HEK293 (cell line): Measurements from ENCODE around the gene CTSF.

Experiments
- CTCF ChIA-PET: fragments of 350-600 bp; formaldehyde crosslinking; extraction: SDS; loops from one replicate; lab custom pipeline; 2021; ENCODE audit warnings: antibody characterized with exemption; lab: Yijun Ruan, JAX
- POLR2A ChIA-PET: fragments of 300-600 bp; formaldehyde crosslinking; extraction: SDS; loops from one replicate; lab custom pipeline; 2020; ENCODE audit warnings: antibody characterized with exemption, inconsistent platforms; lab: Yijun Ruan, JAX
- H3K27ac ChIP-seq: fragments of 200-500 bp; sonication (Bioruptor generic); 2 replicates; pipeline ENCODE4 v1.5.1; 2014; ENCODE audit warnings: low read depth, low read length, control low read depth, inconsistent platforms; ENCODE audit errors: extremely low read depth
- H3K36me3 ChIP-seq, 2 experiments: fragments of 200-500 bp in 1 of 2; sonication (Bioruptor generic) in 1 of 2; 1 replicate in 1 of 2; 2 replicates in 1 of 2; pipeline ENCODE4 v1.5.1; 2014 to 2017; ENCODE audit warnings: inconsistent platforms in 2 of 2, low read length in 2 of 2; ENCODE audit not compliant: control insufficient read depth in 2 of 2, insufficient read depth in 1 of 2
- H3K4me1 ChIP-seq: fragments of 200-500 bp; sonication (Bioruptor generic); 2 replicates; pipeline ENCODE4 v1.5.1; 2014; ENCODE audit warnings: mild to moderate bottlenecking, low read length, inconsistent platforms; ENCODE audit not compliant: control insufficient read depth, insufficient read depth
- H3K4me3 ChIP-seq: 2 replicates; pipeline ENCODE4 v1.5.1; 2011; ENCODE audit warnings: low read depth, mild to moderate bottlenecking, control low read depth, low read length, moderate library complexity
- H3K9me3 ChIP-seq: fragments of 200-500 bp; sonication (Bioruptor generic); 2 replicates; pipeline ENCODE4 v1.5.1; 2014; ENCODE audit warnings: low read depth, low read length, inconsistent platforms; ENCODE audit not compliant: control insufficient read depth, insufficient read depth
- AEBP2 ChIP-seq: fragments of 450-650 bp; formaldehyde crosslinking; IDR thresholded peaks from 2 replicates; pipeline ENCODE4 v1.5.1; 2016; ENCODE audit warnings: missing biosample characterization, missing genetic modification characterization, borderline replicate concordance
- PRDM10 ChIP-seq: fragments of 450-650 bp; formaldehyde crosslinking; IDR thresholded peaks from 2 replicates; pipeline ENCODE4 v1.5.1; 2016; ENCODE audit warnings: missing biosample characterization, missing genetic modification characterization
- REPIN1 ChIP-seq: fragments of 450-650 bp; formaldehyde crosslinking; IDR thresholded peaks from 2 replicates; pipeline ENCODE4 v1.5.1; 2017; ENCODE audit warnings: missing biosample characterization, missing genetic modification characterization, low read depth
- SCRT1 ChIP-seq: fragments of 450-650 bp; formaldehyde crosslinking; IDR thresholded peaks from 2 replicates; pipeline ENCODE4 v1.5.1; 2016; ENCODE audit warnings: missing biosample characterization, missing genetic modification characterization, borderline replicate concordance
- SP2 ChIP-seq: fragments of 450-650 bp; formaldehyde crosslinking; IDR thresholded peaks from 2 replicates; pipeline ENCODE4 v1.5.1; 2016; ENCODE audit warnings: missing biosample characterization, missing genetic modification characterization
- YY2 ChIP-seq: fragments of 450-650 bp; formaldehyde crosslinking; IDR thresholded peaks from 2 replicates; pipeline ENCODE4 v1.5.1; 2016; ENCODE audit warnings: missing biosample characterization, missing genetic modification characterization
- ZBTB49 ChIP-seq: fragments of 450-650 bp; formaldehyde crosslinking; IDR thresholded peaks from 2 replicates; pipeline ENCODE4 v1.5.1; 2016; ENCODE audit warnings: missing biosample characterization, missing genetic modification characterization, low read depth
- ZFP69B ChIP-seq: fragments of 450-650 bp; formaldehyde crosslinking; IDR thresholded peaks from 2 replicates; pipeline ENCODE4 v1.5.1; 2016; ENCODE audit warnings: missing biosample characterization, missing genetic modification characterization
- ZIC2 ChIP-seq: fragments of 450-650 bp; formaldehyde crosslinking; IDR thresholded peaks from 2 replicates; pipeline ENCODE4 v1.5.1; 2016; ENCODE audit warnings: missing biosample characterization, missing genetic modification characterization
- ZNF133 ChIP-seq: fragments of 450-650 bp; formaldehyde crosslinking; IDR thresholded peaks from 2 replicates; pipeline ENCODE4 v1.5.1; 2016; ENCODE audit warnings: missing biosample characterization, missing genetic modification characterization
- ZNF140 ChIP-seq: fragments of 450-650 bp; formaldehyde crosslinking; IDR thresholded peaks from 2 replicates; pipeline ENCODE4 v1.5.1; 2016; ENCODE audit warnings: missing biosample characterization, missing genetic modification characterization
- ZNF248 ChIP-seq: fragments of 450-650 bp; formaldehyde crosslinking; IDR thresholded peaks from 2 replicates; pipeline ENCODE4 v1.5.1; 2017; ENCODE audit warnings: missing biosample characterization, missing genetic modification characterization
- ZNF391 ChIP-seq: fragments of 450-650 bp; formaldehyde crosslinking; IDR thresholded peaks from 2 replicates; pipeline ENCODE4 v1.5.1; 2016; ENCODE audit warnings: low read depth, missing biosample characterization, missing genetic modification characterization, borderline replicate concordance
- ZNF473 ChIP-seq: fragments of 450-650 bp; formaldehyde crosslinking; IDR thresholded peaks from 2 replicates; pipeline ENCODE4 v1.5.1; 2017; ENCODE audit warnings: missing biosample characterization, missing genetic modification characterization
- ZNF514 ChIP-seq: fragments of 450-650 bp; formaldehyde crosslinking; IDR thresholded peaks from 2 replicates; pipeline ENCODE4 v1.5.1; 2016; ENCODE audit warnings: missing biosample characterization, missing genetic modification characterization
- ZNF610 ChIP-seq: fragments of 450-650 bp; formaldehyde crosslinking; IDR thresholded peaks from 2 replicates; pipeline ENCODE4 v1.5.1; 2016; ENCODE audit warnings: missing biosample characterization, missing genetic modification characterization, borderline replicate concordance
- ZNF629 ChIP-seq: fragments of 450-650 bp; formaldehyde crosslinking; IDR thresholded peaks from 2 replicates; pipeline ENCODE4 v1.5.1; 2017; ENCODE audit warnings: missing biosample characterization, missing genetic modification characterization
- ZNF645 ChIP-seq: fragments of 450-650 bp; formaldehyde crosslinking; IDR thresholded peaks from 2 replicates; pipeline ENCODE4; 2016; ENCODE audit warnings: missing biosample characterization, missing genetic modification characterization
- ZNF664 ChIP-seq: fragments of 450-650 bp; formaldehyde crosslinking; IDR thresholded peaks from 2 replicates; pipeline ENCODE4 v1.5.1; 2016; ENCODE audit warnings: missing biosample characterization, missing genetic modification characterization
- ZNF701 ChIP-seq: fragments of 450-650 bp; formaldehyde crosslinking; IDR thresholded peaks from 2 replicates; pipeline ENCODE4 v1.5.1; 2016; ENCODE audit warnings: missing biosample characterization, missing genetic modification characterization
- ZSCAN30 ChIP-seq: fragments of 450-650 bp; IDR thresholded peaks from 2 replicates; pipeline ENCODE4 v1.5.1; 2018; ENCODE audit warnings: missing biosample characterization, mild to moderate bottlenecking, missing genetic modification characterization, moderate library complexity

CTSF gene

GRCh38 chr11:66559866-66560676 lies 8.3 kb downstream of the CTSF start:
- no peak overlapping the region for H3K4me3 ChIP-seq
- H3K36me3 ChIP-seq, result no peaks in the 10 kb centered on the region
- CTCF ChIA-PET, result interaction anchor here (0.8 kb wide), 1 partner anchor 58 kb away, joined by 3 read pairs; no protein-coding TSS in a partner anchor
- POLR2A ChIA-PET, result interaction anchor here (1.1 kb wide), 2 partner anchors 14 to 56 kb away, joined by 3 to 5 read pairs; partner anchors contain the start of genes RBM14 and ZDHHC24
- H3K9me3 ChIP-seq, result no peaks in the 10 kb centered on the region
- H3K27ac ChIP-seq, result no peak overlapping the region
- TF ChIP-seq SP2 (tag by site-specific recombination), result no peak
- no peak for TF ChIP-seq ZFP69B (tag by site-specific recombination)
- no peak for TF ChIP-seq ZNF391 (tag by site-specific recombination)
- no peaks in the 10 kb centered on the region for H3K4me1 ChIP-seq

- TF ChIP-seq ZNF645 (tag by site-specific recombination) (no peak), ZNF701 (tag by site-specific recombination) (no peak), ZIC2 (tag by site-specific recombination) (no peak), ZNF664 (tag by site-specific recombination) (no peak), ZNF133 (tag by site-specific recombination) (no peak), ZNF248 (no peak), ZBTB49 (tag by site-specific recombination) (no peak), ZNF610 (tag by site-specific recombination) (no peak), YY2 (tag by site-specific recombination) (no peak), ZNF629 (tag by site-specific recombination) (no peak), SCRT1 (tag by site-specific recombination) (no peak), AEBP2 (tag by site-specific recombination) (no peak), REPIN1 (tag by site-specific recombination) (no peak), ZNF514 (tag by site-specific recombination) (no peak), ZNF473 (no peak), ZSCAN30 (no peak), ZNF140 (tag by site-specific recombination) (no peak), PRDM10 (tag by site-specific recombination) (no peak)
- Histone ChIP-seq H3K27ac (no peak overlapping the region), H3K4me1 (no peaks in the 10 kb centered on the region), H3K9me3 (no peaks in the 10 kb centered on the region), H3K36me3 (no peaks in the 10 kb centered on the region), H3K4me3 (no peak overlapping the region)
- ChIA-PET POLR2A (interaction anchor here (1.1 kb wide), 1 partner anchor 57 kb away, joined by 5 read pairs; the partner anchor contains the start of gene RBM14), CTCF (interaction anchor here (0.7 kb wide), 1 partner anchor 120 kb away, joined by 3 read pairs; no protein-coding TSS in a partner anchor)
These were observed 9.1 kb downstream of the CTSF start for GRCh38 chr11:66559142-66559865.
